Measurements from ENCODE around the gene R3HDM2.

R3HDM2 gene

DNA sequence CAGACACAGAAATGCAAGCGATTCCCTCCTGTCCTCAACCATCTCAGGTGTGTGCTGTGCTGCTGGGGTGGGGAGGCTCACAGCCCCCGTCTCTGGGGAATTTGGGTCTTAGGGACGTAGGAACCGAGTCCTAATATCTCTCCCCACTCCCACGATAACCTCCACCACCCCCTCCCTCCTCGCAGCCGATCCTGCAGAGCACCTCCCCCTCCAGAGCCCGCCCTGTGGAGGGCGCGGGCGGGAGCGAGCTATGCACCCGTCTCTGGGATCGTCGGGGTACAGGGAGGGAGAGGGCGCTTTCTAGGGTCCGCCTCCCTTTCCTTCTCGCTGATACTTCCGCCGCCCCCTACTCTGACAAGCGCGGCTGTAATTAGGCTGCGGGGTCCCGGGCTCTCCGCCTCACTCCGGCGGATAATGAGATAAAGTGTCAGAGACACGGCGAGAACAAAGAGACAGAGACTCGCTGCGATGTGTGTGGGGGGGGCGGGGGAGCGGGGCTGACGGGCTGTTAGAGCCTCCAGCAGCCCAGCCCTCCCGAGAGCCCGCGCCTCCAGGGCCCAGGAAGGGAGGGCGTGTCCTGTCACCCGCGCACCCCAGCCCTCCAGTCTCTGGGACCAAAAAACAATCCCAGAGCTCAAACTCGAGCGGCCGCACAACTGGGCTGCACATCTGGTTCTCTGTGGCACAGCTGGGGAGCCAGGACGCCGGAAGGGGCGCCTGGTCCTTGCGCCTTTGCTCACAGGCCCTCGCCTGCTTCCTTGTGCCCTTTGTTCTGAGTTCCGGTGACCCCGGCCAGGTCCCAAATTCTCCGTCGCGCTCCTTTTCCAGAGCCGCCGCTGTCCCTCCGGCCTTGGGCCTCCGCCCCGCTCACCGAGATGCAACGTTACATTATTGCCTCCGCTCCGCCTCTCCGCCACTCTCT, 192.7 kb downstream of the R3HDM2 start:
- DNase-seq = no peak

DNA sequence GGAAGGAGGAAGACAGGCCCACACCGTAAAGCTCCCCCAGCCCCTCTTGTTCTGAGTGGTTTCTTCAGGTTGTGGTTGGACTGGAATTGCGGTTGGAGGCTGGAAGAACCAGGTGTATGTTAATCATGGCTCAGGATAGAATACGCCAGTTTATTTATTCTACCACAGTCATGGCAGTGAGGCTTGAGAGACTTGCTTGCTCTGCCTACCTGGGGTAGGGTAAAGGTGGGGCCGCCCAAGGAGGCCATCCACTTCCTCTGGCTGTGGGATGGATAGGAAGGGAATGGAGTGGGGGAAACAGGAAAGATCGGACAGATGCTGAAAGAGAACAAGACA, 193.3 kb downstream of the R3HDM2 start:
- DNase-seq = no peak

DNA sequence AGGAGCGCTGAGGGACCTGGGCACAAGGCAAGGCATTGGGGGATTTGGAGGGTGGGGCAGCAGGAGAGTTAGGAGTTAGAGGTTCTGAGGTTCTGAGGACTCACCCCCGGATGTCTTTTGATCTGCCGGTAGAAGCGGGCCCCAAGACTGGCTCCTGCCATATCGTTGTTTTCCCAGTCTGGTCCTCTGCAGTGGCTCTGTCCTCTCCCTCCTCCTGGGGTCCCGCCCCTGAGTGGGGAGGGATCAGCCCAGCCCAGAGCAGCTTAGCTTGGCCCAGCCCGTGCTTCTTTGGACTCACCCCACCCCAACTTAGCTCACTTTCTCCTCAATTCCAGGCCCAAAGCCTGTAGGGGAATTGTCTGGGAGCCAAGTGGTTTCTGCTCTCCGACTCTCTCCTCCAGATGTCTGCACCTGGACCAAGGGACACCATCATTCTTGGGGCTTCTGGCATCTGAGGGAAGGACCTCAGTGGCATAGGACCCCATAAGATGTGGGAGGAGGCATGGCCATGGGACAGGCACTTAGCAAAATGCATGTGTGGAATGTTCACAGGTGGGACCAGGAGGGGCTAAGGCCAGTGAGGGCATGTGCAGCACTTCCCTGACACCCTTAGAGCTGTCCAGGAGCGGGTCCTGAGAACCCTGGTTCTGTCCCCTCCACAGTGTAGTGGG, 193.8 kb downstream of the R3HDM2 start:
- no peak for DNase-seq

DNA sequence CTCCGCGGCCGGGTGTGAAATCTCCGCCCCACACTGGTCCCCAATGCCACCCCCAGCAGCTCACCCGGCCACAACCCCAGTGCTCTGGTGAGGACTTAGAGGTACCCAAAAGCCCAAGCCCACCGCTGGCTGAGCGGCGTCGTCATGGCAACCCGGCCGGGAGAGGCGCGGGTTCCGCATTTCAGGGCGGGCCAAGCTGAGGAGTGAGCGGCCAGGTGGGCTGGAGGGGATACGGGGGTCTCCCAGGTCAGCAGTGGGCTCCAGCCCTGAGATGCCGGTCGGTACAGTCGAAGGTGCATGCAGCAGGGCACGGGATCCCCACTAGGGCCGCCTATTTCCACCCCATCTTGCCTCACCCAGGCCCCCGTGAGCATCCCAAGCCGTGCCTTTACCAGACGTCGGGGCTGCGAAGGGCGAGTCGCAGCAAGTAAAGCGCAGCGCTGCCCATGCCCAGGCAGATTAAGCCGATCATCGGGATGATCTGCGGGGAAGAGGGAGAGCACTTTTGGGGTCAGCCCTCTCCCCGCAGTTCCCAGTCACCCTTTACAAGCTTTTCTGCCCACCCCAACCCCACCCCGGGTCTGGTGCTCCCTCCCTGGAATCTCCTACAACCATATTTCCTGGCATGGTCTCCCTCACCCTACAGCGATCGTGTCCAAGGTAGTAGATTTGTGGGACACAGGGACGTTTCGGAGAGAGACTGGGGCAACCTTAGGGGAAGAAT, 194.5 kb downstream of the R3HDM2 start:
- DNase-seq = no peak

DNA sequence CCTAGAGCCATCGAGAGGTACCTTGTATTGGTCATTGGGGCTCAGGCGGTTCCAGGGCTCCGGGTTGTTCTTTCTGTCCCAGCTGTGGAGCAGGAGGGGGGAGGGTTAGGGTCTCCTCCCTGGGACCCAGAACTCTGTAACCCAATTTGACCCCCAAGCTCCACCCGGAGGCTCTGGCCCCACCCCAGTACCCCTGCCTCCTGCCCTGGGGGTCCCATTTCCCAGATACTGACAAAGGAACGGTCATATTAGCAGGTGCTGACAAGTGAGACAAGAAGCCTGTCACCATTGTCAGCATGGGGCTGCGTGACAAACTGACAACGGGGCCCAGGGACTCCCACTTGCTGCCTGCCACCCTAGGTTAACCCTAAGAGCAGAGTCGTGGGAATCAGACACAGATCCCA, 195.1 kb downstream of the R3HDM2 start:
- no peak for DNase-seq

DNA sequence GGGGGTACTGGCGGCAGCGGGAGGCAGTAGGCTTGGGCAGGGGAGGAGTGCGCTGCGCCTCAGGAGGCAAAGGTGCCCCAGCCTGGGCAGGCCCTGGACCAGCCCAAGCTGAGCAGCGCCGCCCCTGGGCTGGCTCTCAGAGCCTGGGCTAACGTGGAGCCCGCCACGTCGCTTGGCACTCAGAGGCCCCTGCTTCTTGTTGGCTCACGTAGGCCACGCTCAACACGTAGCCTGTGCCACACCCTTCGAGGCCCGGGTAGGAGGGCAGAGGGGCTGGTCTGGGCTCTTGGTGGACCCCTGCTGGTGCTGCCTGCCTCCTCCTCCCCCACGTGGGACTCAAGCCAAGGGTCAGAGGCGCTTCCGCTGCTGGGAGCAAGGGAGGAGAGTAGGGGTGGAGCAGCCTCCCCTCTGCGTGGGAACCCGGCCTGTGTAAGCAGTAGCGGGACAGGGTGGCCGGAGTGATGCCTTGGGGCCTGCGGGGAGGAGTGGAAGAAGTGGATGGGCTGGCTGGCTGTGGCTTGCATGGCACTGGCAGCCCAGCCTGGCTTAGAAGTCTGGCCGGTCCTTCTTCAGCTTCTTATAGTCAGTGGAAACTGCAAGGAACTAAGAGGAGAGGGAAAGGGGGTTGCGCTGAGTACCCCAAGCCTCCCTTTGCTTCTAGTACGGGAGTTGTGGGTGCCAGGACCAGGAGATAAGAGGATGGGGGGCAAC, 195.7 kb downstream of the R3HDM2 start:
- DNase-seq = no peak

DNA sequence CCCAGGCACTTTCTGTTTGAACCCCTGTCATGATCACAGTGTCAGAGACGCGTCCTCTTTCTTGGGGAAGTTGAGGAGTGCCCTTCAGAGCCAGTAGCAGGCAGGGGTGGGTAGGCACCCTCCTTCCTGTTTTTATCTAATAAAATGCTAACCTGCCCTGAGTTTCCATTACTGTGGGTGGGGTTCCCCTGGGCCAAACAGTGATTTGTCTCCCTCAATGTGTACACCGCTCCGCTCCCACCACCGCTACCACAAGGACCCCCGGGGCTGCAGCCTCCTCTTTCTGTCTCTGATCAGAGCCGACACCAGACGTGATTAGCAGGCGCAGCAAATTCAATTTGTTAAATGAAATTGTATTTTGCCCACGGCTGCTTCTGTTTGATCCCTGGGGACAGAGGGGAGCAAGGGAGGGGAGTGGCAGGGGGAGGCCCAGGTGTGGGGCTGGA, 196.2 kb downstream of the R3HDM2 start:
- no peak for DNase-seq

DNA sequence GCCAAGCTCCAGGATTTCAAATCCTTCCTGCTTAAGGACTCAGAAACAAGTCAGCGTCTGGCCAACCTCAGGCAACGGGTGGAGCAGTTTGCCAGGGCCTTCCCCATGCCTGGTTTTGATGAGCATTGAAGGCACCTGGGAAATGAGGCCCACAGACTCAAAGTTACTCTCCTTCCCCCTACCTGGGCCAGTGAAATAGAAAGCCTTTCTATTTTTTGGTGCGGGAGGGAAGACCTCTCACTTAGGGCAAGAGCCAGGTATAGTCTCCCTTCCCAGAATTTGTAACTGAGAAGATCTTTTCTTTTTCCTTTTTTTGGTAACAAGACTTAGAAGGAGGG, 196.6 kb downstream of the R3HDM2 start:
- no peak for DNase-seq

DNA sequence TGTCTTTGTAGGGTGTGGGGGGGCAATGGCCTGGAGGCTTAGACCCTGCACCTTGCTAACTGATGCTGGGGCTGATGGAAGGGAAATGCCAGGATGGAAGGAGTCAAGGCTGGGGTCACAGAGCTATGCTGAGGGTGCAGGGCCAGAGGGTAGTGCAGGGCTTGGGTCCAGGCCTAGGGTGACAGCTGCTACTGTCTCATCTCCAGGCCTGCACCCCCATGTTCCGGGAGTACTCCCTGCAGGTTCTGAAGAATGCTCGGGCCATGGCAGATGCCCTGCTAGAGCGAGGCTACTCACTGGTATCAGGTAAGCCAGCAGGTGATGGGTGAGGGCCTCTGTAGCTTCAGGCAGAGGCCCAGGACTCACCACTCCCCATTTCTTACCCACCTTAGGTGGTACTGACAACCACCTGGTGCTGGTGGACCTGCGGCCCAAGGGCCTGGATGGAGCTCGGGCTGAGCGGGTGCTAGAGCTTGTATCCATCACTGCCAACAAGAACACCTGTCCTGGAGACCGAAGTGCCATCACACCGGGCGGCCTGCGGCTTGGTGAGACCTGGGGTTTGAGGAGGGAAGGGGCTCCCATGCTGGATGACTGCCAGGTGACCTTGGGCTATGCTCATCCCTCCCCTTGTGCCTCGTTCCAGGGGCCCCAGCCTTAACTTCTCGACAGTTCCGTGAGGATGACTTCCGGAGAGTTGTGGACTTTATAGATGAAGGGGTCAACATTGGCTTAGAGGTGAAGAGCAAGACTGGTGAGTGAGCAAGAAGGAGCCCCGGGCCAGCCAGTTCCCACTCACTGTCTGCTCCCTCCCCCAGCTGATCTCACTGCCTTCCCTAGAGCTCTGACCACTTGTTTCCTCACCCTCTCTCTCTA, 197.2 kb downstream of the R3HDM2 start:
- DNase-seq = no peak

DNA sequence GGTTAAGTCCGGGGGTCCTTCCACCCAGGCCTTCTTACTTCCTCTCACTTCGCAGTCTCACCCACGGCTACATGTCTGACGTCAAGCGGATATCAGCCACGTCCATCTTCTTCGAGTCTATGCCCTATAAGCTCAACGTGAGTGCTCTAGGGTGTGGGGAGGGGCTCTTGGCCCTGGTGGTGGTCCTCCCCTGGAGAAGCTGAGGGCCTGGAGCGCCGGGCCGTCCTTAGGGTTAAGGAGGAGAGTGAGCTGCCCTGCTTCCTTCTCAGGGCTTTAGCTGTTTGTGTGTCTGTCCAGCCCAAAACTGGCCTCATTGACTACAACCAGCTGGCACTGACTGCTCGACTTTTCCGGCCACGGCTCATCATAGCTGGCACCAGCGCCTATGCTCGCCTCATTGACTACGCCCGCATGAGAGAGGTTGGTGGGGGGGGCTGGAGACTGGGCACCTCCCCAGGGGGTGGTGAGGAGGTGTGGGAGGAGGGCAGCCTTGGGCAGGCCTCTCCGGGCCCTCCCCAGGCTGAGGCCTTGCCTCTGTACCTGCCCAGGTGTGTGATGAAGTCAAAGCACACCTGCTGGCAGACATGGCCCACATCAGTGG, 198.6 kb downstream of the R3HDM2 start:
- DNase-seq = no peak

DNA sequence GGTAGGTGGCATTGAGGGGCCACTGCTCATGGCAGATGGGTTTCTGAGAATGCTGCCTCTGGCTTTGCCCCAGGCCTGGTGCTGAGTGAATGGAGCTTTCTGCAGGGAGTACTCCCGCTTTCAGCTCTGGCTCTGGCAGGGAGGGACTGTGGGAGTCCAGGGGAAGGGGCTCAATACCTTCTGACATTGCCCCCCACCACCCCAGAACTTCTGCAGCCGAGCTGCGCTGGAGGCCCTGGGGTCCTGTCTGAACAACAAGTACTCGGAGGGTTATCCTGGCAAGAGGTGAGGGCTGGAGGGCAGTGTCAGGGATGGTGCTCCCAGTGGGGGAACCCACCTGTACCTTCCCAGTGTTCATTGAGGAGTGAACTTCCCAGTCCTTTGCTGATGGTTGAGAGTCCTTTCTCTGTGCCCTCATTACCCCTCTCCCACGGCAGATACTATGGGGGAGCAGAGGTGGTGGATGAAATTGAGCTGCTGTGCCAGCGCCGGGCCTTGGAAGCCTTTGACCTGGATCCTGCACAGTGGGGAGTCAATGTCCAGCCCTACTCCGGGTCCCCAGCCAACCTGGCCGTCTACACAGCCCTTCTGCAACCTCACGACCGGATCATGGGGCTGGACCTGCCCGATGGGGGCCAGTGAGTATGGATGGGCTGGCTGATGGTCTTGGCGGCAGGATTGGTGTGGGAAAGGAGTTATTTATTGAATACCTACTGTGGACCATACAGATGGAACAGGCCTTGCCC, 199.4 kb downstream of the R3HDM2 start:
- DNase-seq = no peak

DNA sequence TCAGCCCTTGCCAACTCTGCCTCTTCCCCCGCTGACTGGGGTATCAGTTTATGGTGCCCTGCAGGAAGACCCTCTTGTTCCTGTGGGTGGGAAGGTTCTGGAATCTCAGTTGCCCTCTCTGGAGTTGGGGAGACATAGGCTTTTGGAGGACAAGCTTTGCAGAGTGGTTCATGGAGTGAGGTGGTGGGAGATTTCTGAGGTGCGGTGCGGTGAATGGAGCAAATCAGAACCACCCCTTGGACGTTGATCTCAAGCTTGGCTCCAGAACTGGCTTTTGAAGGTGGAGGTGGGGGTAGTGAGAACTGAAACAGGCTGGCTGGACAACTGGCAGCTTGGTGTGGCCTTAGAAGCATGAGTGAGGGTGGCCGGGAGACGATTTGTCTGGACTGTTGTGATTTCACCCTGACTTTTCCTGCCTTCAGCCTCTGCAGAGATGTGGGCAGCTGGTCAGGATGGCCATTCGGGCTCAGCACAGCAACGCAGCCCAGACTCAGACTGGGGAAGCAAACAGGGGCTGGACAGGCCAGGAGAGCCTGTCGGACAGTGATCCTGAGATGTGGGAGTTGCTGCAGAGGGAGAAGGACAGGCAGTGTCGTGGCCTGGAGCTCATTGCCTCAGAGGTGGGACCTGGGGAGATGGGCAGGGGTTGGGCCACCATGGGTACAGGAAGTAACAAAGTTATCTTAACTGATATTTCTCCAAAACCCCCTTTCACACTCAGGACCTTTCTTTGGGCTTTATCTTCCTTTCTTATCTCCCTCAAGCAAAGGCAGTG, 200.3 kb downstream of the R3HDM2 start:
- no peak for DNase-seq

DNA sequence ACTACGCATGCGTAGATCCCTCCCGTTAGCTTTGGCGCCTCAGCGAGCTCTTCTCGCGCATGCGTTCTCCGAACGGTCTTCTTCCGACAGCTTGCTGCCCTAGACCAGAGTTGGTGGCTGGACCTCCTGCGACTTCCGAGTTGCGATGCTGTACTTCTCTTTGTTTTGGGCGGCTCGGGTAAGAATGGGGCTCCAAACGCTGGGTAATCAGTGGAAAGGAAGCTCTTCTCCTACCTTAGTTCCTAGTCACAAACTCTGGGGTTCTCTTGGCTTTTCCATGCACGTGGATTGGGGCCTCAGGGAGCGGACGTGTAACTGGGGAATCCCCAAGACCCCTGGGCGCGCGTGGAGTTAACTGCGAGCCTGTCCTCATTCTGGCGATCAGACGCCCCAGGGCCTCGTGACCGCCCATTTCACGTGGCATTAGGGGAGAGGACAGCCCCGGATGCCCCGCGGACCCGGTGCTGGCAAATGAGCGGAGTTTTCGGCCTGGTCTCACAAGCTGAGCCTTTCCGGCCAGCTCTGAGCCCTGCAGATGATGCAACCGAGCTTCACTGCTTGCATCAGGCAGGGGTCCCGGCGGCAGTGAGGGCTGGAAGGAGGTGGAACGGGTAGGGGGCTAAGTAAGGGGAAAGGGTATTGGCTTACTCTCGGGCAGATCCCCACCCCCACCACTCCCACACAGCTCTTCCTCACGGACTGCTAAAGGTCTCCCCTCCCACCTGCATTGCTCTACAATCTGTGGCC, 201.0 kb downstream of the R3HDM2 start, which contains the start of gene SHMT2:
Gene SHMT2 (plus strand): TSS at position 78 of the 747 bp plus-strand sequence. CDS start 68 bp downstream, at position 146.
- DNase-seq = peak; percentile 94

DNA sequence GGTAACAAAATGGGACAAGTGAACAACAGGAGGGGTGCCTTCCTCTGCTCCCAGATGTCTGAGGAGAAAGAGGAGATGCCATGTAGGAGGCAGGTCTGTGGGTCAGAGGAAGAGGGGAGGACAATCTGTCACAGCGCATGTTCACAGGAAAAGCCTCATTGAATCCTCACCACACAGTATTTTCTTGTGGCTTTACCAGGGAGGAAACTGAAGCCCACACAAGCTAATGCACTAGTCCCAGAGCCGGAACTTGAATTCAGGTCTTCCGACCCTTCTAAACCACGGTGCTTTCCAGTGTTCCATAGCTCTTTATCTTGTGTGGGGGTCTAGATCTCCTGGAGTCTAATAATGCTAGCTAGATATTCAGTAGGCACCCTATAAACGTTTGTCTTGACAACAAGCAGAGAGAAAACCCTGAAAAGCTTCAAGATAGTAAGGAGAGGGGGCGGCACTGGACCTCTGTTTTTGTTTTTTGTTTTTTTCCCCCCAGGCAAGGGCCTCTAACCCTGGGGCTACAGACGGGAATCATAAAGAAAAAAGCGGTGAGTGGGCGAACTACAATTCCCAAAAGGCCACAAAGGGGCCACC, 201.7 kb downstream of the R3HDM2 start:
- peak; percentile 58 for DNase-seq

DNA sequence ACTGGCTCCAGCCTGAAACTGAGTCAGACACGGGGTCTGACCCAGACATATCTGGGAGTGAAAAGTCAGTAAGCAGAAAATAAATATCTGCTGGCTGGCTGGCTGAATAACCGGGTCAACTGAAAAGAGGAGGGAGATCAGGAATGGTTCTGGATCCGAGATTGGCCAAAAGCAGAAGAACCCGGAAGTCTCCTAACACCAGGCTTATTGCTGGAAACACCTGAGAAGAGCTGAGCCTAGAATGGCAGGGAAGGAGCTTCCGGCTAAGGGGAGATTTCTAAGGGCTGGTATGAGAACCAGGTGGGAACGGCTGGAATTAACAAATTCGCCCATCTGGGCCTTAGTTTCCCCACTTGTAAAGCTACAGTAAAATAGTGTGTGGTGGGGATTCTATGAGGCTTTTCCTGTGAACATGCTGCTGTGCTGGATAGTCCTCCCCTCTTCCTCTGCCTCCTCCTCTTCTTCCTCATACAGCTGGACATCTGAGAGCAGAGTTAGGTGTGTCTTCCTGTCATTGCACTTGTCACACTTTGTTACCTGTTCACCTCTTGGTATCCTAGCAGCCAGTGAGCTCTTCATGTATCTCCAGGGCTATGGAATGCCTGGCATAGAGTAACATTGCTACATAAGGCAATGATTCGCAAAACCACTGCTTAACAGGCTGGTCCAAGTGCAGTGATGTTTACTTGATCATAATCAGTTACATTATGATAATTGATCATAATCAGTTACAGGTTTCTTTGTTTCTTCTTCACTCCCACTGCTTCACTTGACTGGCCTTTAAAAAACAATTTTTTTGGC, 203.3 kb downstream of the R3HDM2 start:
- no peak for DNase-seq

DNA sequence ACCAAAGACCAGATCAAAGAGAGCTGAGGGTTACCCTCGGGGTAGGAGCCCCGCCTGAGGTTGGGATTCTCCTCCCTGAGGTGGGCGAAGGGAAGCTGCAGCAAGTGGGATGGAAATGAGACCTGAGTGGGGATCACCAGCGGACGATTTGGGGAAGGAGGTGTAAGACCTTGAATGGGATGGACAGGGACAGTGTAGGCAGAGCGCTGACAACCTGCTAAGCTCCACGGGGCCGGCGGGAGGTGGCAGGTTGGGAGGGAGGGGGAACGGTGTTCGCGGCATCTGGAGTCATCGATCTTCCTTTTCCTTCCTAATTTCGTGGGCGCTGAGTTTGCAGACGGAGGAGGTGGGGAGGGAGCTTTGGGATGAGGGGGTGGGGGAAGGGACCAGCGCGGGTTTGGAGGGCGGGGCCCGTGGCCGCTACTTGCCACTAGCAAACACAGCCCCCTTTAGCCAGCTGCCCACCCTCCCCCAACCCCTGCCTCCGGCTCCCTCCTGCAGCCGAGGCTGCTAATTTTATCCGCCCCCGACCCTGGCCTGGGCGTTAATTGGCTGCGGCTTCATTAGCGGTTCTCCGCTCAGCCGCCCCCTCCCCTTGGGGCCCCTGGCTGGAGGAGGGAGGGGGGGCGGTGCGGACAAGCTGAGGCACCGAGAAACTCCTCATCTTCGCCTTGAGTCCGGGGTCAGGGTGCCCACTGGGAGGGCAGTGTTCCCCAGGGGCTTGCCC, 204.1 kb downstream of the R3HDM2 start:
- DNase-seq = no peak

DNA sequence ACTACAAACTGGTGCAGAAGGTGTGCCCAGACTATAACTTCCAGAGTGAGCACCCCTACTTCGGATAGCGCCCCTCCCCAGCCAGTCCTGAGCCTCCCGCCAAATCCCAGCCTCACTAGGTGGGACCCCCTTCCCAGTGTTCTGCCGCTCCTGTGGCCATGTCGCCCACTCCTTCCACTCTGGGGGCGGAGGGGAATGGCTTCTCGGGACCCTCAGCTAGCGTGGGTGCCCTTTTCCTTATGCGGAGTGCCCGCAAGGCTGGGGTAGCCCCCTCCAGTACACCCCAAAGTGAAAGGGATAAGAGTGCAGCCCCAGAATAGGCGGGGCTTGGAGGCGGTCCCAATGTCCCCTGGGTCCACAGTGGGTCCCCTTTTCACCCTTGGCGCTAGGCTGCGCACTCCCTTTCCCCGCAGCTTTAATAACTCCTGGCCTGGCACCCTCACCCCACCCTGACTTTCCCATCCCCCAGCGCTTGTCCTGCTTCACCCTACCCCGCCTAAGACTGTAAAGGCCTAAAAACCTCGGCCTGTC, 205.1 kb downstream of the R3HDM2 start:
- DNase-seq = no peak
